ENCODE measurements around the gene OSBPL6.

The OSBPL6 gene

DNA sequence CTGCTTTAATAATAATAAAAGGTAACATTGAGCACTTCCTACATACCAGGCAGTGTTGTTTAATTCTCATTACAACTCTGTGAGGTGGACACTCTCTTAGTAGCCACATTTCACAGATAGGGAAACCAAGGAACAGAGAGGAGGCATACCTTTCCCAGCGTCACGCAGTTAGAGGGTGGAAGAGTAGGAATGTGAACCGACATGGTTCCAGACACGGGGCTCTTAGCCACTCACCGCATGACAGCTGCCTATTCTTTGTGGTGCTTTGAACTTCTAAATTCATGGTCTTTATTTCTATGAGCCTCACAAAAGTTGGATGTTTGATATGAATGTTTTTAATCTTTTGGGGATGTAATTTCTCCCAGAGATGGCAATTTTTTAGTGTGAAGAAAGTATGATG lies 76.0 kb downstream of the OSBPL6 start:
- Histone ChIP-seq H3K9ac (no peak overlapping the region), H3K4me2 (no peak overlapping the region)
- TF ChIP-seq, protein P1, sequence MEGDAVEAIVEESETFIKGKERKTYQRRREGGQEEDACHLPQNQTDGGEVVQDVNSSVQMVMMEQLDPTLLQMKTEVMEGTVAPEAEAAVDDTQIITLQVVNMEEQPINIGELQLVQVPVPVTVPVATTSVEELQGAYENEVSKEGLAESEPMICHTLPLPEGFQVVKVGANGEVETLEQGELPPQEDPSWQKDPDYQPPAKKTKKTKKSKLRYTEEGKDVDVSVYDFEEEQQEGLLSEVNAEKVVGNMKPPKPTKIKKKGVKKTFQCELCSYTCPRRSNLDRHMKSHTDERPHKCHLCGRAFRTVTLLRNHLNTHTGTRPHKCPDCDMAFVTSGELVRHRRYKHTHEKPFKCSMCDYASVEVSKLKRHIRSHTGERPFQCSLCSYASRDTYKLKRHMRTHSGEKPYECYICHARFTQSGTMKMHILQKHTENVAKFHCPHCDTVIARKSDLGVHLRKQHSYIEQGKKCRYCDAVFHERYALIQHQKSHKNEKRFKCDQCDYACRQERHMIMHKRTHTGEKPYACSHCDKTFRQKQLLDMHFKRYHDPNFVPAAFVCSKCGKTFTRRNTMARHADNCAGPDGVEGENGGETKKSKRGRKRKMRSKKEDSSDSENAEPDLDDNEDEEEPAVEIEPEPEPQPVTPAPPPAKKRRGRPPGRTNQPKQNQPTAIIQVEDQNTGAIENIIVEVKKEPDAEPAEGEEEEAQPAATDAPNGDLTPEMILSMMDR (conservative IDR thresholded peaks at IDR 0.05; ENCODE audit: low read depth, low read length), result no peak

DNA sequence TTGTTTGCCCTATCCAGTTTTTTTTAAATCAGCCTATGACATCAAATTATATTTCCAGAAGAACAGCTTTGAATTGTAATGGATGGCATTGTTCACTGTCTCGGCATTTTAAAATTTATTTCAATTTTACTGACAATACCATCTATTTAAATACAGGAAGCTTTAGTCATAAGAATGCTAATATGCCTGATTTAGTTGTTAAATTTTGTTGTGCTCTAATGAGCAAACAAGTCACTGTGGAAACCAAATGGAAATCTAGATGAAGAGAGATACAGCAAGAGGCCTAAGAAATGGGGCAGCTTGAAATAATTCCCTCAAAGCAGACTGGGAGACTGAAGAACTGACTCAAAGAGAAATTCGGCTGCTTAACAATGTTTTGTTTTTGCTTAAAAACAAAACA lies 76.8 kb downstream of the OSBPL6 start:
- Histone ChIP-seq H3K9ac (no peak overlapping the region), H3K4me3 (IDR thresholded peaks at IDR 0.05; ENCODE audit: insufficient read depth, low read depth, low read length) (no peak overlapping the region), H3K27ac (no peak overlapping the region), H2AFZ (ENCODE audit: low read depth) (no peak overlapping the region), H3K4me1 (ENCODE audit: low read depth, poor library complexity, severe bottlenecking) (peaks cover 27% of the 10 kb centered on the region), H3K79me2 (ENCODE audit: insufficient read depth, low read depth) (no peaks in the 10 kb centered on the region), H4K20me1 (ENCODE audit: insufficient read depth) (no peaks in the 10 kb centered on the region), H3K27me3 (ENCODE audit: insufficient read depth, low read depth) (no peaks in the 10 kb centered on the region), H3K4me2 (no peak overlapping the region), H3K36me3 (ENCODE audit: insufficient read depth) (no peaks in the 10 kb centered on the region)
- TF ChIP-seq, protein P1 (conservative IDR thresholded peaks at IDR 0.05; ENCODE audit: low read depth, low read length), result no peak

More for the DNA sequence above, 76.0 kb downstream of the OSBPL6 start:
- Histone ChIP-seq H3K4me3 (IDR thresholded peaks at IDR 0.05; ENCODE audit: insufficient read depth, low read depth, low read length) (no peak overlapping the region), H3K27me3 (ENCODE audit: insufficient read depth, low read depth) (no peaks in the 10 kb centered on the region), H4K20me1 (ENCODE audit: insufficient read depth) (no peaks in the 10 kb centered on the region), H3K79me2 (ENCODE audit: insufficient read depth, low read depth) (no peaks in the 10 kb centered on the region), H3K4me1 (ENCODE audit: low read depth, poor library complexity, severe bottlenecking) (peaks cover 35% of the 10 kb centered on the region), H3K36me3 (ENCODE audit: insufficient read depth) (no peaks in the 10 kb centered on the region), H2AFZ (ENCODE audit: low read depth) (no peak overlapping the region), H3K27ac (no peak overlapping the region)

DNA sequence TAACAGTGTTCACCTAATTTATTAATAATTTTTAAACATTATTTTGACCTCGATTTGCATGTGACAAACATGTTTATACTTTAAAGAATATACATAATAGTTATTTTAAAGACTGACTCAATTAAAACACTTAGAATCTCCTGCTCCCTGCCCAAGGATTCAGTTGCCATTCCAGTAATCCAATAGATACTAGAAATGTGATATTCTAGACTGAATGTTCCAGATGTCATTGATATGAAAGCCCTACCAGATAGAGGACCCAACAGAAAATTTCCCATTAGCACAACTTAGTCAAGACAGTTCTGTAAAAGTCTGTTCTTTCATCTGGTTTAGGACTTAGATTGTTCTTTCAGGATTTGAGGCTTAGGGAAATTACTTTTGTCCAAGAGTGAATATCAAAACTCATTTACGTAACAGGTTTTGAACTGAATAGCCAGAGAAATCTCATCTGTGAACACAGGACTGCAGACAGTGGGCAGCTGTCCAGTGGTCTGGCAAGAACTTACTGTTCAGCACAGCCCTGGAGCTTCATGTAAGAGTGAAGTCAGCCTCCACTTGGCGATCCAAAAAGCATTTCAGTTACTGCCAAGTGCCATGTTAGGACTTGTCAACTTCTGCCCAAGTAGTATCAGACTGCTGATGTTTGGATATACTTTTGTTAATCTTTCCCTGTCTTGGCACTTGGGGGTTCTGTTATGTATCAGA lies 77.5 kb downstream of the OSBPL6 start:
- H3K36me3 ChIP-seq (ENCODE audit: insufficient read depth), result no peaks in the 10 kb centered on the region
- H3K9ac ChIP-seq, result no peak overlapping the region
- no peaks in the 10 kb centered on the region for H3K27me3 ChIP-seq (ENCODE audit: insufficient read depth, low read depth)
- peaks cover 21% of the 10 kb centered on the region for H3K4me1 ChIP-seq (ENCODE audit: low read depth, poor library complexity, severe bottlenecking)
- H3K4me3 ChIP-seq (IDR thresholded peaks at IDR 0.05; ENCODE audit: insufficient read depth, low read depth, low read length), result no peak overlapping the region
- H3K27ac ChIP-seq, result no peak overlapping the region
- no peak overlapping the region for H2AFZ ChIP-seq (ENCODE audit: low read depth)
- H3K79me2 ChIP-seq (ENCODE audit: insufficient read depth, low read depth), result no peaks in the 10 kb centered on the region
- no peak overlapping the region for H3K4me2 ChIP-seq
- no peaks in the 10 kb centered on the region for H4K20me1 ChIP-seq (ENCODE audit: insufficient read depth)
- TF ChIP-seq, protein P1 (conservative IDR thresholded peaks at IDR 0.05; ENCODE audit: low read depth, low read length), result no peak

DNA sequence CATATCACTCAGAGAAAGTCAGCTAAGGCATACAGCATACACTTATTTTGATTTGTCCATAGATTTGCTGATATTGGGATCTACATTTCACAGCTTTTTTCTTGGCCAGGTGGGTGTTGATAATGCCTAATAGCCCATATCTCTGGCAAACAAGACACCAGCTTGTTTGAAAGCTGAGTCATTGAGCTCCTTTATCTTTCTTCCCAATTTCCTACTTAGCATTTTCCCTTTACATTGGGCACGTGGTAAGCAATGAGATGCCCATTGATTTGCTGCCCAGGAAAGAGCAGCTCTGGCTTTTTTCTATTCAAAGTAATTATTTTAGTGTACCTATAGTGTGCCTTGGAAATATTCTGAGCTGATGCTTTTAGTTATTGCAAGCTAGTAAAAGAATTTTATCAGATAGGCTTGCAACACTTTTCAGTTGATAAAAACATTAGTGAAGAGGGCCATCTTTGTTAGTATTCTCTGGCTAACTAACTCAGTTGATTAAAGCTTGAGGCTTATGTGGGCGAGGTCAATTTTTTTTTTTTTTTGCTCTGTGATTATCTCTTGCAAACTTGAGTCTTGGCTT lies 79.6 kb downstream of the OSBPL6 start:
- Histone ChIP-seq H3K79me2 (ENCODE audit: insufficient read depth, low read depth) (no peaks in the 10 kb centered on the region), H4K20me1 (ENCODE audit: insufficient read depth) (no peaks in the 10 kb centered on the region), H2AFZ (ENCODE audit: low read depth) (no peak overlapping the region), H3K9ac (no peak overlapping the region), H3K4me2 (no peak overlapping the region), H3K4me3 (IDR thresholded peaks at IDR 0.05; ENCODE audit: insufficient read depth, low read depth, low read length) (no peak overlapping the region), H3K36me3 (ENCODE audit: insufficient read depth) (no peaks in the 10 kb centered on the region), H3K27ac (no peak overlapping the region), H3K4me1 (ENCODE audit: low read depth, poor library complexity, severe bottlenecking) (no peaks in the 10 kb centered on the region), H3K27me3 (ENCODE audit: insufficient read depth, low read depth) (no peaks in the 10 kb centered on the region)
- TF ChIP-seq, protein P1 (conservative IDR thresholded peaks at IDR 0.05; ENCODE audit: low read depth, low read length), result no peak

Measured in KMS-11 (cell line).